Endothelial cell of umbilical vein (primary cell): ENCODE data around the gene IQSEC2. TPM values are rescaled to one million over a fixed set of nuclear protein-coding genes. Genes with fewer than 3 reads are reported as not detected.

Source experiments
- BruUV-seq: library from RNA; stranded (reverse); fragments of 400-500 nt; replicated peaks from 2 replicates; lab custom pipeline; 2021; lab: Mats Ljungman, UMichigan
- CTCF ChIA-PET: fragments of 300-600, 350-600 bp; sonication (Branson Sonifier 250); formaldehyde crosslinking; loops from one replicate; lab custom pipeline; 2021; ENCODE audit warnings: antibody characterized with exemption, inconsistent platforms; lab: Charles Lee
- POLR2A ChIA-PET: fragments of 300-600, 350-600 bp; sonication (Branson Sonifier 250); formaldehyde crosslinking; loops from one replicate; lab custom pipeline; 2021; ENCODE audit warnings: antibody characterized with exemption, inconsistent platforms; lab: Charles Lee
- DNase-seq: peaks from one replicate; pipeline ENCODE4 v3.0.0-alpha.2; 2011; ENCODE audit warnings: low read depth, low spot score
- FAIRE-seq: peaks from 2 replicates; lab custom pipeline; 2011; peaks lifted over from hg19 to GRCh38; lab: Jason Lieb, UNC
- H2AFZ ChIP-seq: 2 replicates; pipeline ENCODE4 v1.6.0; 2012; ENCODE audit warnings: low read depth, low read length, control low read depth, inconsistent platforms
- H3K27ac ChIP-seq: 2 replicates; pipeline ENCODE4 v1.5.1; 2011; ENCODE audit warnings: low read depth, mild to moderate bottlenecking, control low read depth, low read length, moderate library complexity; ENCODE audit not compliant: insufficient read depth
- H3K27me3 ChIP-seq, 2 experiments: 2 replicates each; pipeline versions ENCODE4 v1.6.0 to v1.6.1; 2011; ENCODE audit warnings: low read length in 2 of 2, mixed read lengths in 1 of 2; ENCODE audit not compliant: control insufficient read depth in 2 of 2, insufficient read depth in 2 of 2
- H3K36me3 ChIP-seq, 2 experiments: 2 replicates in 1 of 2; 3 replicates in 1 of 2; pipeline ENCODE4 v1.5.1; 2011; ENCODE audit warnings: low read length in 2 of 2, mild to moderate bottlenecking in 1 of 2, moderate library complexity in 1 of 2; ENCODE audit not compliant: control insufficient read depth in 2 of 2, insufficient read depth in 2 of 2; ENCODE audit errors: extremely low read depth in 1 of 2
- H3K4me1 ChIP-seq: 3 replicates; pipeline ENCODE4 v1.5.1; 2011; ENCODE audit warnings: mild to moderate bottlenecking, low read length; ENCODE audit not compliant: control insufficient read depth, insufficient read depth; ENCODE audit errors: extremely low read depth
- H3K4me2 ChIP-seq: 2 replicates; pipeline ENCODE4 v1.6.1; 2011; ENCODE audit warnings: low read length, control low read depth, mixed read lengths; ENCODE audit not compliant: insufficient read depth
- H3K4me3 ChIP-seq, 3 experiments: fragments of 200-600 bp in 1 of 3; sonication (generic), shearing (Covaris generic) in 1 of 3; replicated peaks in 1 of 3; 2 replicates each; pipeline ENCODE4 v1.5.1; 2011 to 2016; ENCODE audit warnings: control low read depth in 3 of 3, low read length in 3 of 3, mild to moderate bottlenecking in 2 of 3, inconsistent platforms in 1 of 3, low read depth in 1 of 3, moderate library complexity in 1 of 3; ENCODE audit not compliant: insufficient read depth in 1 of 3
- H3K79me2 ChIP-seq: 2 replicates; pipeline ENCODE4 v1.6.0; 2012; ENCODE audit warnings: low read length, inconsistent platforms; ENCODE audit not compliant: control insufficient read depth, insufficient read depth
- H3K9ac ChIP-seq: replicated peaks from 2 replicates; pipeline ENCODE3; 2011; ENCODE audit warnings: low read length, control low read depth; ENCODE audit not compliant: insufficient read depth; ENCODE audit errors: extremely low read depth
- H3K9me1 ChIP-seq: replicated peaks from 3 replicates; pipeline ENCODE4 v1.6.0; 2011; ENCODE audit warnings: mild to moderate bottlenecking, low read length; ENCODE audit not compliant: control insufficient read depth, insufficient read depth; ENCODE audit errors: extremely low read depth
- H3K9me3 ChIP-seq: replicated peaks from 2 replicates; pipeline ENCODE4 v1.5.1; 2012; ENCODE audit warnings: low read length, inconsistent platforms; ENCODE audit not compliant: control insufficient read depth, insufficient read depth
- H4K20me1 ChIP-seq: replicated peaks from 2 replicates; pipeline ENCODE3; 2011; ENCODE audit warnings: mild to moderate bottlenecking, low read length; ENCODE audit not compliant: control insufficient read depth, insufficient read depth; ENCODE audit errors: extremely low read depth
- EZH2 ChIP-seq: IDR thresholded peaks from 2 replicates; pipeline ENCODE4 v1.6.1; 2012; ENCODE audit warnings: borderline replicate concordance, low read depth, mild to moderate bottlenecking, moderate library complexity, low read length, inconsistent platforms; ENCODE audit not compliant: severe bottlenecking
- FOS ChIP-seq: IDR thresholded peaks from 2 replicates; pipeline ENCODE4 v1.6.1; 2011; ENCODE audit warnings: mild to moderate bottlenecking, low read length, moderate library complexity, borderline replicate concordance; ENCODE audit not compliant: insufficient read depth
- GATA2 ChIP-seq: IDR thresholded peaks from 2 replicates; pipeline ENCODE4 v1.7.0; 2011; ENCODE audit warnings: low read depth, mild to moderate bottlenecking, moderate library complexity, mixed read lengths, low read length; ENCODE audit not compliant: insufficient read length, insufficient read depth
- JUN ChIP-seq: IDR thresholded peaks from 2 replicates; pipeline ENCODE4 v1.6.1; 2011; ENCODE audit warnings: borderline replicate concordance, low read depth; ENCODE audit not compliant: insufficient read length, insufficient read depth
- MYC ChIP-seq: IDR thresholded peaks from one replicate; pipeline ENCODE4 v1.6.1; 2011; ENCODE audit warnings: mild to moderate bottlenecking, low read depth, low read length
- POLR2A ChIP-seq: IDR thresholded peaks from 2 replicates; pipeline ENCODE4 v1.6.1; 2012; ENCODE audit warnings: low read depth, mild to moderate bottlenecking, control low read depth, low read length
- POLR2AphosphoS5 ChIP-seq: IDR thresholded peaks from 2 replicates; pipeline ENCODE4 v1.6.1; 2012; ENCODE audit warnings: low read depth, mild to moderate bottlenecking, control low read depth, low read length, moderate library complexity; ENCODE audit not compliant: insufficient read depth
- dilution Hi-C: fragments of 300-500 bp; cut with MboI; formaldehyde crosslinking; loops from one replicate; pipeline ENCODE4 v1.15.0; 2019; ENCODE audit warnings: low sequenced_read_pairs; ENCODE audit not compliant: extremely low pct_ligation_motif_present
- intact Hi-C: fragments of 100-400 bp; cut with micrococcal nuclease; formaldehyde crosslinking; loops from one replicate; pipeline ENCODE4 v1.10.0; 2022
- polyA plus RNA-seq, 4 experiments: library from polyadenylated mRNA; depleted of rRNA in 3 of 4; stranded (reverse) in 3 of 4; unstranded in 1 of 4; fragments of >200 nt; gene quantifications; 2 replicates each; pipeline versions ENCODE4 v1.2.1 to v1.2.3, GENCODE V29; 2011 to 2012; ENCODE audit warnings: missing spikeins in 1 of 4
- total RNA-seq: library from RNA; stranded (reverse); gene quantifications from 2 replicates; pipeline ENCODE4 v1.2.3, GENCODE V29; 2021
- TF ChIP-seq, protein P1 (sequence below), 2 donors: IDR thresholded peaks; 1 replicate in 1 of 2; 2 replicates in 1 of 2; pipeline ENCODE4 v1.5.1; 2011; ENCODE audit warnings: low read length in 2 of 2, mild to moderate bottlenecking in 2 of 2, moderate library complexity in 2 of 2, control low read depth in 1 of 2, inconsistent platforms in 1 of 2, low read depth in 1 of 2; ENCODE audit not compliant: insufficient read depth in 1 of 2; ENCODE audit errors: extremely low read depth in 1 of 2
- TF ChIP-seq, protein P2 (sequence below): IDR thresholded peaks from 2 replicates; pipeline ENCODE4 v1.6.1; 2011; ENCODE audit not compliant: insufficient read depth, insufficient read length

IQSEC2 gene
- total and polyA plus RNA-seq, 2 donors (not counting 3 experiments of a cell fraction or from before 2014, with no cell fraction given): 5.4 to 9.9 TPM

DNA sequence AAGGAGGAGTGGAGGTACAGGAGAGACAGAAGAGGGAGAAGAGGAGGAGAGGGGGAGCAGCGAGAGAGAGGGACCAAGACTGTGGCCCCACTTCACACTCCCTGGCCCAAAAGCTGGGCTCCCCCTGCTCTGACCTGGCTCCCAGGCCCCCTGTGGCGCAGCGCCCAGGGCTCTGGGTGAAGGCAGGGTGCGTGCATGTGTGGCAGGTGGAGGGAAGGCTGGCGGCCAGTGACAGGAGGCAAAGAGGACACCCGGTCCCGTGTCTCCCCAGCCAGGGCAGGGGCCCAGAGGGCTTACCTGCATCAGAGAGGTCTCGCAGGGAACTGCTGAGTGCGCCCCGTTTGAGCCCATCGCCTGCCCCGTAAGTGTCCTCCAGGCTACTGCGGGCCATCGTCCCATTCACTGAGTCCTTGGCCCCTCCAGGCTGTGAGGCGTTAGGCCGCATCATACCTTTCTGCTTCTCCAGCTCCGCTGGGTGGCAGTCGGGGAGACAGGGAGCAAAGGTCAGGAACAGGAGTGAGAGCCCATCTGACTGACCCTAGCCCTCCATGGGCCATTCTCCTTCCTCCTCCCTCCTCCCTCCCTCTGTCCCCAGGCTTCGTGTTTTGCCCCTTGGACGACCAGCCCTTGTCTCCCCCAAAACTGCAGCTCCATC is 45.2 kb downstream of the IQSEC2 start:
- no peak overlapping the region for H3K9ac ChIP-seq

More for the DNA sequence above, 45.2 kb downstream of the IQSEC2 start:
- dilution Hi-C loops: no loop called here
- BruUV-seq: no TSS peak
- Histone ChIP-seq H3K4me3 (no peak overlapping the region), H3K79me2 (no peaks in the 10 kb centered on the region), H3K4me2 (no peak overlapping the region), H3K27me3 (no peaks in the 10 kb centered on the region), H2AFZ (no peak overlapping the region), H3K9me3 (no peaks in the 10 kb centered on the region), H4K20me1 (no peaks in the 10 kb centered on the region), H3K4me1 (no peaks in the 10 kb centered on the region), H3K36me3 (peaks cover 0 to 2% of the 10 kb centered on the region in 2 experiments), H3K9me1 (no peaks in the 10 kb centered on the region), H3K27ac (no peak overlapping the region)
- ChIA-PET CTCF (no interaction called here), POLR2A (no interaction called here)
- TF ChIP-seq JUN: no peak
- TF ChIP-seq EZH2: no peak
- TF ChIP-seq POLR2A: no peak
- TF ChIP-seq FOS: no peak
- no peak for TF ChIP-seq MYC
- TF ChIP-seq, protein P1, sequence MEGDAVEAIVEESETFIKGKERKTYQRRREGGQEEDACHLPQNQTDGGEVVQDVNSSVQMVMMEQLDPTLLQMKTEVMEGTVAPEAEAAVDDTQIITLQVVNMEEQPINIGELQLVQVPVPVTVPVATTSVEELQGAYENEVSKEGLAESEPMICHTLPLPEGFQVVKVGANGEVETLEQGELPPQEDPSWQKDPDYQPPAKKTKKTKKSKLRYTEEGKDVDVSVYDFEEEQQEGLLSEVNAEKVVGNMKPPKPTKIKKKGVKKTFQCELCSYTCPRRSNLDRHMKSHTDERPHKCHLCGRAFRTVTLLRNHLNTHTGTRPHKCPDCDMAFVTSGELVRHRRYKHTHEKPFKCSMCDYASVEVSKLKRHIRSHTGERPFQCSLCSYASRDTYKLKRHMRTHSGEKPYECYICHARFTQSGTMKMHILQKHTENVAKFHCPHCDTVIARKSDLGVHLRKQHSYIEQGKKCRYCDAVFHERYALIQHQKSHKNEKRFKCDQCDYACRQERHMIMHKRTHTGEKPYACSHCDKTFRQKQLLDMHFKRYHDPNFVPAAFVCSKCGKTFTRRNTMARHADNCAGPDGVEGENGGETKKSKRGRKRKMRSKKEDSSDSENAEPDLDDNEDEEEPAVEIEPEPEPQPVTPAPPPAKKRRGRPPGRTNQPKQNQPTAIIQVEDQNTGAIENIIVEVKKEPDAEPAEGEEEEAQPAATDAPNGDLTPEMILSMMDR (IDR thresholded peaks at IDR 0.05; ENCODE audit: extremely low read depth in 1 of 2, insufficient read depth in 1 of 2, low read depth in 1 of 2, low read length in 2 of 2): no peak
- no peak for TF ChIP-seq GATA2
- no peak for TF ChIP-seq POLR2AphosphoS5
- TF ChIP-seq, protein P2, sequence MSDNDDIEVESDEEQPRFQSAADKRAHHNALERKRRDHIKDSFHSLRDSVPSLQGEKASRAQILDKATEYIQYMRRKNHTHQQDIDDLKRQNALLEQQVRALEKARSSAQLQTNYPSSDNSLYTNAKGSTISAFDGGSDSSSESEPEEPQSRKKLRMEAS: no peak
- FAIRE-seq (no peak), DNase-seq (no peak)
- intact Hi-C loops: no loop called here
